Gastrocnemius medialis (tissue), 4 donors: ENCODE data around the gene KDM3B.

Experiments
- POLR2A ChIP-seq, 2 donors: fragments of 450-650 bp; IDR thresholded peaks; one replicate each; pipeline ENCODE4 v1.6.1; 2017; ENCODE audit warnings: antibody characterized with exemption in 2 of 2, mild to moderate bottlenecking in 2 of 2, moderate library complexity in 2 of 2
- TF ChIP-seq, protein P1 (sequence below), 5 experiments: fragments of 450-650 bp in 3 of 5; fragments of 200-600 bp in 2 of 5; sonication (generic) in 2 of 5; IDR thresholded peaks in 4 of 5; conservative IDR thresholded peaks in 1 of 5; 1 replicate in 4 of 5; 2 replicates in 1 of 5; pipeline ENCODE4 v1.5.1; 2016 to 2019; ENCODE audit warnings: antibody characterized with exemption in 5 of 5, mild to moderate bottlenecking in 3 of 5, moderate library complexity in 3 of 5

DNA sequence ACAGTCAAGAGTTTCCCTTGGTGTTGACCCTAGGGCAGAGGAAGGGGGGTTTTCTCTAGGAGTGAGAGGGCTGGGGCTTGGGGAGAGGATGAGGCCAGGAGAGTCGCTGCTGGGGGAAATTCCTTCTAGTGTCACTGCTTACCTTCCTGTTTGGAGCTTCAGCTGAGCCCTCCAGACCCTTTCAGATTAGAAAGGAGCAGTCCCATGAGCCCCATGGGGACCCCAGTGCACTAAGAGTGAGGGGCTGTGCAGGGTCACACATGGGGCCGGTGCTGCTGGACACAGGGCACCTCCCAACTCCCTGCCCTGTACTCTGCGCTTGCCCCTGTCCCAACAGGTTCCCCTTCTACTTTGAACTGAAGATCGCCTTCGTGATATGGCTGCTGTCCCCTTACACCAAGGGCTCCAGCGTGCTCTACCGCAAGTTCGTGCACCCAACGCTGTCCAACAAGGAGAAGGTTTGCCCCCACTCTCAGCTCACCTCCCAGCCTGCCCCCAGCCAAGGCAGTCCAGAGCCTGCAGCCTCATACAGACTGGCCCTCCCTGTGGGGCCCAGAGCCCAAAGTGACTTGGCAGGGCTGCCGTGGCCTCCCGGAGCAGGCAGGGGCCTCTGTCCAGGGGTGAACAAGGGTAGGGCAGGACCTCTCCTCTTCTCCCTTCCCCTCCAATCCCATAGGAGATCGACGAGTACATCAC lies 91.7 kb downstream of the KDM3B start:
- TF ChIP-seq, protein P1, sequence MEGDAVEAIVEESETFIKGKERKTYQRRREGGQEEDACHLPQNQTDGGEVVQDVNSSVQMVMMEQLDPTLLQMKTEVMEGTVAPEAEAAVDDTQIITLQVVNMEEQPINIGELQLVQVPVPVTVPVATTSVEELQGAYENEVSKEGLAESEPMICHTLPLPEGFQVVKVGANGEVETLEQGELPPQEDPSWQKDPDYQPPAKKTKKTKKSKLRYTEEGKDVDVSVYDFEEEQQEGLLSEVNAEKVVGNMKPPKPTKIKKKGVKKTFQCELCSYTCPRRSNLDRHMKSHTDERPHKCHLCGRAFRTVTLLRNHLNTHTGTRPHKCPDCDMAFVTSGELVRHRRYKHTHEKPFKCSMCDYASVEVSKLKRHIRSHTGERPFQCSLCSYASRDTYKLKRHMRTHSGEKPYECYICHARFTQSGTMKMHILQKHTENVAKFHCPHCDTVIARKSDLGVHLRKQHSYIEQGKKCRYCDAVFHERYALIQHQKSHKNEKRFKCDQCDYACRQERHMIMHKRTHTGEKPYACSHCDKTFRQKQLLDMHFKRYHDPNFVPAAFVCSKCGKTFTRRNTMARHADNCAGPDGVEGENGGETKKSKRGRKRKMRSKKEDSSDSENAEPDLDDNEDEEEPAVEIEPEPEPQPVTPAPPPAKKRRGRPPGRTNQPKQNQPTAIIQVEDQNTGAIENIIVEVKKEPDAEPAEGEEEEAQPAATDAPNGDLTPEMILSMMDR (IDR thresholded peaks at IDR 0.05 in 4 of 5, conservative IDR thresholded peaks at IDR 0.05 in 1 of 5) = no peak
- no peak for TF ChIP-seq POLR2A (IDR thresholded peaks at IDR 0.05)
